ENCODE results near the gene TRIM32. TPM values are rescaled to one million over a fixed set of nuclear protein-coding genes. Genes with fewer than 3 reads are reported as not detected.

The TRIM32 gene
- total RNA-seq, 1 donor from 2014 or later, result 12.8 TPM

DNA sequence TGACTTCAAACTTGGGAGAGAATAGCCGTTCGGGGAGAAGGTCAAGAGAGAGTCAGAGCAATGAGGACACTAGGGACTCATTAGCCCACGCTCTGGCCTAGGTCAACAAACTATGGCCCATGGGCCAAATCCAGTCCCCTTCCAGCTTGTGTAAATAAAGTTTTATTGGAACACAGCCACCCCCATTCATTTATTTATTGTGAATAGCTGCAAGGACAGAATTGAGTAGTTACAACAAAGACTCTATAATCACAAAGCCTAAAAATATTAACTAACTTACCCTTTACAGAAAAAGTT is 33.1 kb upstream of the TRIM32 start:
- no peak for DNase-seq (ENCODE audit: extremely low spot score in 2 of 2)
- TF ChIP-seq CTCF (IDR thresholded peaks at IDR 0.05), result no peak
- no peak for TF ChIP-seq POLR2AphosphoS5 (IDR thresholded peaks at IDR 0.05; ENCODE audit: insufficient read depth in 1 of 2, low read depth in 1 of 2)
- no peak for TF ChIP-seq POLR2A (IDR thresholded peaks at IDR 0.05)
- Histone ChIP-seq H3K27ac (no peak overlapping the region), H3K4me3 (no peak overlapping the region), H3K4me1 (peaks cover 10% of the 10 kb centered on the region), H3K36me3 (no peaks in the 10 kb centered on the region), H3K9me3 (no peaks in the 10 kb centered on the region), H3K27me3 (no peaks in the 10 kb centered on the region)
- intact Hi-C loops (cut with DNase I), result no loop called here

DNA sequence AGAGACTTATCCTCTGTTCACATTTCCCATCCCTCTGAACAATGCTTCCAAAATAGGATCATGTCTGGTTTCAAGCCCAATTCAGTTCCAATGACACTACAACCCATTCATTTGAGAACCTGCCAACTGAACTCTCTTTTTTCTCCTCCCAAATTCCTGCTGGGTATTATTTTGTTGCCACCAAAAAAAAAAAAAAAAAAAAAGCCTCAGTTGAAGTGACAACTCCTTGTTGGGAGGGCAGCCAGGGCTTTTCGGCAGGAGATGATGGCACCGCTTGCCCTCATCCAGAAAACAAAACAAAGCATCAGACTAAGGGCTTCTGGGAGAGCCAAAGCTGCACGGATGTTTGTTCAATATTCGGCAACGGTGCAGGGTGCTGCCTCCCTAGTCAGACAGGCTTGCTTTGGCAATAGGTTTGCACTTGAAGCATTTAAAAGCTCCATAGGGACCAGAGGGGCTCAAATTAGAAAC is 30.6 kb upstream of the TRIM32 start:
- intact Hi-C loops (cut with DNase I), result no loop called here
- DNase-seq (ENCODE audit: extremely low spot score in 2 of 2), result no peak
- no peak overlapping the region for H3K4me3 ChIP-seq
- no peaks in the 10 kb centered on the region for H3K36me3 ChIP-seq
- peaks cover 10% of the 10 kb centered on the region for H3K4me1 ChIP-seq
- TF ChIP-seq CTCF (IDR thresholded peaks at IDR 0.05) (no peak), POLR2A (IDR thresholded peaks at IDR 0.05) (no peak), POLR2AphosphoS5 (IDR thresholded peaks at IDR 0.05; ENCODE audit: insufficient read depth in 1 of 2, low read depth in 1 of 2) (no peak)
- peak overlapping the region; percentile 27 for H3K27ac ChIP-seq
- no peaks in the 10 kb centered on the region for H3K27me3 ChIP-seq
- H3K9me3 ChIP-seq, result no peaks in the 10 kb centered on the region

DNA sequence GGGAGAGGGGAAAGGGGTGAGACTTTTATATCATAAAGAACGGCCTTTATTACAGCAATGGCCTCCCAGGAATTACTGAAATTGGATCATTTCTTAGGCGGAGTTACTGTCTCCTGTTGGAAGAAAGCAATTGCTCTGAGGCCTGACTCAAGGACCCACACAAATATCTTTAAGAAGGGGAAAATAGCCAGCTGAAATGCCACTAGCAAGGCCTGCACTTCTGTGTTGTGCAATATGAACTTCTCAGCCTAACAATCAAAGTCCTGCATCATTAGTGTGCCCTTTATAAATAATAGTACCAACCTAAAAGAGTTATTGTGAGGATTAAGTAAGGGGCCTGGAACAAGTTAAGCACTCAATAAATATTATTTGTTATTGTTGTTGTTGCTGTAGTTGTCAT is 30.1 kb upstream of the TRIM32 start:
- Histone ChIP-seq H3K36me3 (no peaks in the 10 kb centered on the region), H3K9me3 (no peaks in the 10 kb centered on the region), H3K4me3 (no peak overlapping the region), H3K4me1 (peaks cover 10% of the 10 kb centered on the region), H3K27ac (peak overlapping the region; percentile 27), H3K27me3 (no peaks in the 10 kb centered on the region)
- DNase-seq (ENCODE audit: extremely low spot score in 2 of 2), result no peak
- intact Hi-C loops (cut with DNase I), result no loop called here
- TF ChIP-seq CTCF (IDR thresholded peaks at IDR 0.05) (no peak), POLR2AphosphoS5 (IDR thresholded peaks at IDR 0.05; ENCODE audit: insufficient read depth in 1 of 2, low read depth in 1 of 2) (no peak), POLR2A (IDR thresholded peaks at IDR 0.05) (no peak)

DNA sequence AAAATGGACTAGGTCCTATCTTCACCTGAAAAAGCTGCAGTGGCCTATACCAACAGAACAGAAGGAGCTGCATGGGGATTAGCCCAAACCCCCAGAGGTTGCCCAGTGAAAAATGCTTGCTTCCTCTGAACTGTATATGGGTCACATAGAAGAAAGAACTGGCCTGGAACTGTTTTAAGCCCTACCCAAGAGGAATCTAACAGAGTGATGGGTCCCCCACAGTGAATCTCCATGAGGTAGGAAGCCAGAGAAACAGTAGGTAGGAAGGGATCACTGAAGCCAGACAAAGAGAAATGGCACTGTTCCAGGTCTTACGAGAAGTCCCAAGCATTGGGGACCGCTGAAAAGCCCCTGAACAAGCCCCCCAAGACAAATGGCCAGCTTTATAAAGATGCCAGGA is 28.8 kb upstream of the TRIM32 start:
- no peak for DNase-seq (ENCODE audit: extremely low spot score in 2 of 2)
- Histone ChIP-seq H3K9me3 (no peaks in the 10 kb centered on the region), H3K27me3 (no peaks in the 10 kb centered on the region), H3K27ac (no peak overlapping the region), H3K4me3 (no peak overlapping the region), H3K4me1 (peaks cover 13% of the 10 kb centered on the region), H3K36me3 (no peaks in the 10 kb centered on the region)
- TF ChIP-seq POLR2AphosphoS5 (IDR thresholded peaks at IDR 0.05; ENCODE audit: insufficient read depth in 1 of 2, low read depth in 1 of 2), result no peak
- TF ChIP-seq CTCF (IDR thresholded peaks at IDR 0.05), result no peak
- no peak for TF ChIP-seq POLR2A (IDR thresholded peaks at IDR 0.05)
- intact Hi-C loops (cut with DNase I), result no loop called here

DNA sequence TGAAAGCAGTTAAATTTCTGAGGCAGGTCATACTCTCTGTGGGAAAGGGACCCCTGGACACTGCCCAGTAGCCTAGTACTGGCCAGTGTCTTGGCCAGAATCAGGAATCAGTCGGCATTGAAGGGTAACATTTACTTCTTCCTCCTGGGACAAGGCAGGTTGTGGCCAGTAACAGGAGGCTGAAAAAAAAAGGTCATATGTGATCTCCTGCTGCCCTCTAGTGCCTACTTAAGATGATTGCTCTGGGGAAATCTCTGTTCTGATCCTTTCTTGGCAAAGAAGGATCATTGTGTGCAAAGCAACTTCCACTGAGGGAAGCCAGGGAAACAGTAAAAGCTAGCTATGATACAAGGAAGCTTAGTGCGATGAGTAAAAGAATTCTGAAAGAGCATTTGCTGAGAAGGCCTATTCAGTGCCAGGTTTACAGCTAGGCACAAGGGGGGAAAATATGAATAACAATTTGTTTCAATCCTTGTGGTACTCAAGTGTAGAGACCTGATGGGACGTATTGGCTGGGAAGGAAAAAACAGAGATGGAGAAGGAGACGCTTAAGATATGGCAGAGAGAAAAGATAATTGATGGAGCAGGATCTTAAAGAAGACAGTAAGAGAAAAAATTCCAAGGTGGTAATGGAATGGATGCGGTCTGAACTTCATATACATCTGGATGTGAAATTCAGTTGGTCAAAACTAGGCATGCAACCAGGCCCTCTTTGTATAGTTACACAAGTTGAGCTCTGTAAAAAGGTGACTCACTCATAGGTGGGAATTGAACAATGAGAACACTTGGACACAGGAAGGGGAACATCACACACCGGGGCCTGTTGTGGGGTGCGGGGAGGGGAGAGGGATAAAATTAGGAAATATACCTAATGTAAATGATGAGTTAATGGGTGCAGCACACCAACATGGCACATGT is 25.8 kb upstream of the TRIM32 start:
- Histone ChIP-seq H3K36me3 (no peaks in the 10 kb centered on the region), H3K4me3 (no peak overlapping the region), H3K4me1 (peaks cover 20% of the 10 kb centered on the region), H3K27ac (no peak overlapping the region), H3K27me3 (no peaks in the 10 kb centered on the region), H3K9me3 (no peaks in the 10 kb centered on the region)
- no peak for DNase-seq (ENCODE audit: extremely low spot score in 2 of 2)
- TF ChIP-seq POLR2AphosphoS5 (IDR thresholded peaks at IDR 0.05; ENCODE audit: insufficient read depth in 1 of 2, low read depth in 1 of 2) (no peak), CTCF (IDR thresholded peaks at IDR 0.05) (peak; percentile 21 to 64 (median 56))
- intact Hi-C loops (cut with DNase I), result loop anchor here (10.0 kb wide), 2 partner anchors 506 to 1066 kb away; partner anchors contain the start of gene PAPPA
